H4 (cell line): Measurements from ENCODE around the gene NSUN3. TPM values are rescaled to one million over a fixed set of nuclear protein-coding genes. Genes with fewer than 3 reads are reported as not detected.
"Not testable (repeated sequence)": the region's sequence is repeated elsewhere in the genome, so short reads cannot be mapped to it uniquely, and the experiment has no call there.

Experiments
- DNase-seq: peaks from one replicate; pipeline ENCODE4 v3.0.0-alpha.2; 2015; ENCODE audit warnings: low spot score
- total RNA-seq: library from RNA; depleted of rRNA; stranded (reverse); fragments of >200 nt; shearing (Covaris generic); gene quantifications from 2 replicates; pipeline ENCODE4 v1.2.3, GENCODE V29; 2014; rRNA removed

The NSUN3 gene
- 6.7 and 13.3 TPM in 2 replicates for total RNA-seq

DNA sequence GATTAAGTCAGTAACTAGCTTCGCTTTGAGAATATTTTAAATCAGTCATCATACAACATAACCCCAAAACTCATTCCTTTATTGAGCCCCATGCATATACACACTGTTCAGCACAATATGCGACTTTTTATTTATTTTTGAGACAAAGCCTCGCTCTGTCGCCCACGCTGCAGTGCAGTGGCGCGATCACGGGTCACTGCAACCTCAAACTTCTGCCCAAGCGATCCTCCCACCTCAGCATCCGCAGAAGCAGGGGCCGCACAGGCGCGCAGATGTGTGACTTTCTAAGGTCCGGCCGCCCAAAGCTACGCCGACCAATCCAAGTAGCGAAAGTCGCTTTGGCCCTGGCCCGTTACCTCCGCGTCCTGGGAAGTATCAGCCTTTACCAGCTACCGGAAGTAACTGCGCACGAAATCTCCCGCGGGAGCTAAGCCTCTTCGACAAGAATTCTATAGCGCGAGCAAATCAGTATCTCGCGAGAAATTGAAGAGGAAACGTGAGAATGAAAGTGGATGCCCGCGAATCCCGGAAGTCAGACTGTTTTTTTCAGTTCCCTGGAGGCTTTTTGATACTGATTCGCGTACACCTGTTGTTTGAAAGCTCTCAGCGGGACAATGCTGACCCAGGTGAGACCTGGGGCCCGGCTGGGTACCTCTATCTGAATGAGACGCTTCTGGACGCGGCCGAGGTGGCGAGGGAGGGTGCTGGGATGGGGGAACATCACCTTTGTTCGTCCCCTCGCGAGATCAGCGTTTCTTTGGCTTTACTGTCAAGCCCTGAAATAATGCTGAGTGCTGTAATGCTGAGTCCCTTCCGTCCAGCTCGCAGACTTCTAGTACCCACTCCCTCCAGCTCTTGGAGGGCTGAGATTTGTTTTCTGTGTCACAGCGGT lies at the start of gene NSUN3, which contains the start of gene DHFR2:
TSS of gene NSUN3 (plus strand) at position 549 of the 892 bp plus-strand sequence. CDS start at position 615, 66 bp downstream.
TSS of gene DHFR2 (minus strand) at position 404 of the 892 bp plus-strand sequence. CDS start 1,405 bp downstream, outside the sequence.
- peak; percentile 97 for DNase-seq

DNA sequence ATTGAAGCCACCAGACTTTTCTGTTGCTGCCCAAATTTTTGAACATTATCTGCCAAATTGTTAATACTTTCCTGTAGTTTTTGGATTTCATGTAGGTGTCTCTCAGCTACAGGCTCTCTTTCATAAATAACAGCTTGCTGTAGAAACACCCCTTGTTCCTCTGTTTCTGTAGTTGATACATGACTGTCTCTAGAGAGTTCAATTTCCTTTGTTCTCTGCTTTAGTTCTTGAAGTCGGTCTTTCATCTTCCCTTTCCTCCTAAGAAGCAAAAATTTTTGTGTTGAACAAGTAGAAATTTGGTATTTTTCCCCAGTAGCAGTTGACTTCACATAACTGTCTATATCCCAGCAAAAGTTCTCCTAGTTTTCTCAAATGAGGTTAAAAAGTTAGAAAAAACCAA lies 47.8 kb upstream of the NSUN3 start:
- no peak for DNase-seq

DNA sequence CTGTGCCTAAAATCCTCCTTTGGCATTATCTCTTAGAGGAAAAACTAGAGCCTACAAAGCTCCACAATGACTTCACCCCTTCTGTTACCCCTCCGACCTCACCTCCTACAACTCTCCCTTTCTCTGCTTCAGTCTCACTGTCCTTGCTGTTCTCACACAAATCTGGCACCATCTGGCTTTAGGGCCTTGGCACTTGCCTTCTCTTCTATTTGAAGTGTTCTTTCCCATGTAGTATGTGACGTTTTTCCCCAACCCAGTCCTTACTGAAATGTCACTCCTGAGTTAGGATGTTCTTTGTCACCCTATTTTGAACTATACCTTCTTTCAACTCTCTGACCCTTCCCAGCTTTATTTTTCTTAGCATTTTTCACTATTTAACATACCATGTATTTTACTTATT lies 43.2 kb upstream of the NSUN3 start:
- no peak for DNase-seq

DNA sequence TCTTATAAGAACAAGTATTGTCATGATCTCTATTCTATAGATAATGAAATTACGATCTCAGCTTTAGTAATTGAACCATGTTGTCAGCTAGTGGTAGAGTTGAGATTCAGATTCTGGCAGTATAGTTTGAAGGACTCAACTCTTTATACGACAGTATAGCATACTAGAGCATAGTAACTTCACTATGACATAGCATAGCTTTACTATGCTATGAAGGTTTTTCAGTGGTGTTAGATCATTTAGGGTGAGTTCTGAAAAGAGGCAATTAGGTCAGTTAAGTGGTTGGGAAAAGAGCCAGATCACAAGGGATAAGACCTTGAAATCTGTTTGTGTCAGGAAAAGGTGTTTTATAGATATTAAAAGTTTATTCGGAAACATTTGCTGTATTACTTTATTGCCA lies 42.6 kb upstream of the NSUN3 start:
- no peak for DNase-seq

DNA sequence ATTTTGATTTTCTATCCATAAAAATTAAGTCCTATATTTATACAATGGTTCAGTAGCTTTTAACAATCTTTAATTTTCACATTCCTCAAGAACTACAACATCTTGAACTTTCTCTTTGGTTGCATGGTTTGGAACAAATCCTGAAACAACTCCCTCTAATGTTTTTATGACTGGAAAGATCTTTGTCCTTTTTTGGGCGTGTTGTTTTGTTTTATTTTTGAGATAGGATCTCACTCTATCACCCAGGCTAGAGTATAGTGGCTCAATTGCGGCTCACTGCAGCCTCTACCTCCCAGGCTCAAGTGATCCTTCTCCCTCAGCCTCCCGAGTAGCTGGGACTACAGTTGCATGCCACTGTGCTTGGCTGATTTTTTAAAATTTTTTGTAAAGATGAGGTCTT lies 38.5 kb upstream of the NSUN3 start:
- DNase-seq, result no peak

DNA sequence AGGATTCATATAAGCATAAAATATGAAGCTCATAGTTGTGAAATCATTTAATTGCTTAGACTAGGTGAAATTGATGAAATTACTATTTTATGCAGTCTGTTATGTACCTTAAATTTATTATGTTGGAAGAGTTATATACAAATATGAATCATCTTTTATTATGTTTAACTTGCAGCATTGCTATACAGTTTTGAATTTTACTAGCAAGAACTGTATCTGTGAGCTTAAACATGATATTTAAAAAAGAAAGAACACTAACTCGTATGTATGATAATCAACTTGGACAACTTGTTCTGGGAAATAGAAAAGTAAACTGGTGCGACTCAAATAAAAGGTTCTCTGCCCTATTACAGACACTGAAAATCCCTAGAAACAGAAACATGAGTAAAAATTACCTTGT lies 36.2 kb upstream of the NSUN3 start:
- DNase-seq, result no peak

DNA sequence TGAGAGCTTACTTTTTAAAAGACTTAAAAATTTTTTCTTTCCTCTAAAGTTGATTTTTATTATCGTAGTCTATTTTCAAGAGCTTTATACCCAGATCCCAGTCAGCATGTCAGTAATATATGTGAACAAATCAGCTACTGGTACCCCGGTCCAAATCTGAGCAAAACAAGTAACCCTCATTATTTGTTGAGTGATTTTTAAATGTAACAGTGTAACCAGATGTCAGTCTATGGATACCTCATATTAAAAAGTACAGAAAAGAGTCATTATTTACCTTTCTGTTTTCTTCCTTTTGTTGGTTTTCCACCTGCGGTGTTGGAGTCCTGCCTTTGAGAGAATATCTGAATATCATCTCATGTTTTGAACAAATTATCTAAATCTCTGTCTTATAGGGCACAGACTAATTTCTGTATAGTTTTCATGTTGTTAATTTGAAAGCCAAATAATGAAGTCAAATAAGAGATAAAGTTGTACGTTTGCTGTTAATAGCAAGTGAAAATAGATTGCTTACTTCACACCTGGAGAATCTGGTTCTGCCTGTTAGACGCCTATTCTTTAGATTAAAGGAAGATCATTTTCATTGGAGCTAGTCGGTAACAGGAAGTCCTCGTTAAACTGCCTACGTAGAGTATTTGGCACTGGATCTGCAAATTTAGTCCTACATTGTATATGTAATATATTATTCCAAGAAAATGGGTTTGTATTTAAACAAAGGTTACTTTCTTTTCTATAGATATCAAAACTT lies 34.6 kb upstream of the NSUN3 start, which contains the start of gene STX19:
TSS of gene STX19 (minus strand) at position 505 of the 745 bp plus-strand sequence. CDS start 13,328 bp downstream, outside the sequence.
- DNase-seq, result no peak

DNA sequence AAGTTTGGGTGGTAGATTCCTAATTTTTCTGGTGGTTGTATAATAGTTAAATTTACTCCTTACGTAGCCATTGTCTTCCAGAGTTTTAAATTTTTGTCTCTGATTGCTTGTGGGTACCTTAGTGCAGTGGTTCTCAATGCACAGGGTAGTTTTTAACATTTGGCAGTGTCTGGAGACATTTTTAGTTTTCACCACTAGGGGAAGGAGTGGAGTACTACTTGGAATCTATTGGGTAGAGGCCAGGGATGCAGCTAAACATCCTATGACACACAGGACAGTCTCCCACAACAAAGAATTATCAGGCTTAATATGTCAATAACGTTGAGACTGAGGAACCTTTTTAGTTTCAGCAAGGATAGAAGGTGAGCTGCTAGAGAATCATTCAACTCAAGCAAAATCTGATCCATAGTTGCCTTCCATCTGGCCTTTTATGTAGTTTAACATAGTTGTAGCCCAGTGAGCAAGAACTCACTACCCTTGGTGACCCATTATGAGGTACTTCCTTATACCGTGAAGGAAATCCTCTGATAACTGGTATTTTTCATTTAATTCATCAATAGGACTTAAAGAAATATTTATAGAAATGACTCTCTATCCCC lies 25.9 kb upstream of the NSUN3 start:
- DNase-seq, result peak; percentile 29

DNA sequence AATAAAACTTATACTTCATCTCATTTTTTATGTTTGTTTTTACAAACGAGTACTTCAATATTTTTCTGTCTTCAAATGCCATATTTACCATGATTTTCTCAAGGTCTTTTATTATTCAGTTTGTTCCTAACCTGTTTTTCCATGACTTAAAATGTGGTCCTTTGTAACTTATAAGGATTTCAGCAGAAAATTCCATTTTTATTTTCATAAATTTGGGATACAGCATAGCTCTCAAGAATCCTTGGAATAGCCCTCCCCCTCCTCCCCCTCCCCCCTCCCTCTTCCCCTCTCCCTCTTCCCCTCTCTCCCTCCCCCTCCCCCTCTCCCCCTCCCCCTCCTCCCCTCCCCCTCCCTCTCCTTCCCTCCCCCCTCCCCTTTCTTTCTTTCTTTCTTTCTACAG lies 19.6 kb upstream of the NSUN3 start:
- no peak for DNase-seq

DNA sequence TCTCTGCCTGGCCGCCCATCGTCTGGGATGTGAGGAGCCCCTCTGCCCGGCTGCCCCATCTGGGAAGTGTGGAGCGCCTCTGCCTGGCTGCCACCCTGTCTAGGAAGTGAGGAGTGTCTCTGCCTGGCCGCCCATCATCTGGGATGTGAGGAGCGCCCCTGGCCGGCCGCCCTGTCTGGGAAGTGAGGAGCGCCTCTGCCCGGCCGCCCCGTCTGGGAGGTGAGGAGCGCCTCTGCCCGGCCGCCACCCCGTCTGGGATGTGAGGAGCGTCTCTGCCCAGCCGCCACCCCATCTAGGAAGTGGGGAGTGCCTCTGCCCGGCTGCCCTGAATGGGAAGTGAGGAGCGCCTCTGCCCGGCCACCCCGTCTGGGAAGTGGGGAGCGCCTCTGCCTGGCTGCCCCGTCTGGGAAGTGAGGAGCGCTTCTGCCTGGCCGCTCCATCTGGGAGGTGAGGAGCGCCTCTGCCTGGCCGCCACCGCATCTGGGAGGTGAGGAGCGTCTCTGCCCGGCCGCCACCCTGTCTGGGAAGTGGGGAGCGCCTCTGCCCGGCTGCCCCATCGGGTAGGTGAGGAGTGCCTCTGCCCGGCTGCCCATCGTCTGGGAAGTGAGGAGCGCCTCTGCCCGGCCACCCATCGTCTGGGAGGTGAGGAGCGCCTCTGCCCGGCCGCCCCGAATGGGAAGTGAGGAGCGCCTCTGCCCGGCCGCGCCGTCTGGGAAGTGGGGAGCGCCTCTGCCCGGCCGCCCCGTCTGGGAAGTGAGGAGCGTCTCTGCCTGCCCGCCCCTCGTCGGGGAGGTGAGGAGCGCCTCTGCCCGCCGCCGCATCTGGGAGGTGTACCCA lies 18.5 kb upstream of the NSUN3 start:
- not testable (repeated sequence) for DNase-seq

DNA sequence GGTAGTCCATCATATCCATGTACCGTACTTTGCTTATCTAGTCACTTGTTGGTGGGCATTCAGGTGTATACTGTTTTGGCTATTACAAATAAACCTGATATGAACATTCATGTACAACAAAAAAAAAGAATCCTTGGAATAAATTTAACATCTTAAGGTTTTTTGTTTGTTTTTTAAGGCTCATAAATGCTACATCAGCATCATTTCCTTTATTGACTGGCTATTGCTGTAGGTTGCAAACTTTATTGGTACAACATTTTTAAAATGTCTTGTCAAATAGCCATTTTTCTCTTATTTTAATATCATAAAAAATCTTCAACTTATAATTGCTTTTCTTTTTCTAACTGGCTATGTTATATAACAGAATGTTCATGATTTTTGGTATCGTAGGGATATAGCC lies 16.3 kb upstream of the NSUN3 start:
- DNase-seq, result no peak

DNA sequence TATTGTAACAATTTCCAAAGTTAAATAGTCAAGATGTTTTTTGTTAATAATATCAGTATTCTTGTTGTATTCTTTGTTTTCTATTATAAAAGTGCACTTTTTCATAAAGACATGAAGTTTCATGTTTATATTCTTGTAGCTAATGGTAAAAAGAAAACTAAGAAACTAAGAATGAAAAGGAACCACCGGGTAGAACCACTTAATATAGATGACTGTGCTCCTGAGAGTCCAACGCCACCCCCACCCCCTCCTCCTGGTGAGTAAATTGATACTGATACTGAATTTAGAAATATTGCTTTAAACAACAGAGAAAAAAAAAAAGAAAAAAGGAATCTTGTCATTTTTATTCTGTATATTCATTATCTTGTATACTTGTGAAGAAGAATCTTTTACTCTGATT lies 13.6 kb upstream of the NSUN3 start:
- no peak for DNase-seq

DNA sequence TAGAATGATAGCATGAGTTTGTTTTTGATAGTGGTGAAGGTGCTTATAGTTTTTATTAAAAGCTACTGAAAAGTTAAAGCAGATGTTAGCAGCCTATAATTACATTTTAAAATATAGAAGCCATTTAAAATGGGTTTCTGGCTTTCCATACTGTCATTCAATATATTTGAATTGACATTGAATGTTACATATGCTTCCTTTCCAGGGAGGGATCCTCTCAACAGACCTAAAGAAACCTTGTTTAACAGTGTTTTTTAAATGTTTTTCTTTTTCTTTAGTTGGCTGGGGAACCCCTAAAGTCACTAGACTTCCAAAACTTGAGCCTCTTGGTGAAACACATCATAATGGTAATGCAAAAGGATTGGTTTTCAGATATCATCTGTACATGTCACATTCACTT lies 12.3 kb upstream of the NSUN3 start:
- no peak for DNase-seq

DNA sequence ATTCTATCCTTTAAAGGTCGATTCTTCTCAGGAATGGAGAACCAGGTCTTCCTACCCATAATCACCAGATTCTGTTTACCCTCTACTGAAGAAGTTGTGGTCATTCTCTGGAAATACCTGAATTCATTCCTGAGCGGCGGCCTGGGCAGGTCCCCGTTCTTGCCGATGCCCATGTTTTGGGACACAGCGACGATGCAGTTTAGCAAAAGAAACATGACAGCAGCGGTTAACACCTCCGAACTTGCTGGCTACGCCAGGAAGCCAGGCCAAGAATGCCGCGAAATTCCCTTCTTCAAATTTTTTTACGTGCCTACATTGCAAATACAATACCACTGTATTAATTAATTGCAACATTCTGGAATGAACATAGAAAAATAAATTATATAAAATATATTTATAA lies 1.6 kb upstream of the NSUN3 start:
- DNase-seq, result no peak

DNA sequence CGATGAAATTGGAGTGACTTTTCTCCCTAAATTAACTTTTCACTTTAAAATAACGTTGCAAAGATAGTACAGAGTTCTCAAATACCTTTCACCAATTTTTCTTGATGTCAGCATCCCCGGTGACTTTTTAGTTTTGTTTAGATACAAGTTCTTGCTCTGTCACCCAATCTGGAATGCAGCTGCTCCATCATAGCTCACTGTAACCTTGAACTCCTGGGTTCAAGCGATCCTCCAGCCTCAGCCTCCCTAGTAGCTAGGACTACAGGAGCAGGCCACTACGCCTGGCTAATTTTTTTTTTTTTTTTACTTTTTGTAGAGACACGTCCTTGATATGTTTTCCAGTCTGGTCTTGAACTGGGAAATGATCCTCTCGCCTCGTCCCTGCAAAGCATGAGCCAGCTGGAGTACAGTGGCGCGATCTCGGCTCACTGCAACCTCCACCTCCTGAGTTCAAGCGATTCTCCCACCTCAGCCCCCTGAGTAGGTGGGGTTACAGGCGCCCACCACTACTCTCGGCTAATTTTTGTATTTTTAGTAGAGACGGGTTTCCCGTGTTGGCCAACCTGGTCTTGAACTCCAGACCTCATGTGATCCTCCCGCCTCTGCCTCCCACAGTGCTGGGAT lies 747 bp downstream of the NSUN3 start:
- no peak for DNase-seq

DNA sequence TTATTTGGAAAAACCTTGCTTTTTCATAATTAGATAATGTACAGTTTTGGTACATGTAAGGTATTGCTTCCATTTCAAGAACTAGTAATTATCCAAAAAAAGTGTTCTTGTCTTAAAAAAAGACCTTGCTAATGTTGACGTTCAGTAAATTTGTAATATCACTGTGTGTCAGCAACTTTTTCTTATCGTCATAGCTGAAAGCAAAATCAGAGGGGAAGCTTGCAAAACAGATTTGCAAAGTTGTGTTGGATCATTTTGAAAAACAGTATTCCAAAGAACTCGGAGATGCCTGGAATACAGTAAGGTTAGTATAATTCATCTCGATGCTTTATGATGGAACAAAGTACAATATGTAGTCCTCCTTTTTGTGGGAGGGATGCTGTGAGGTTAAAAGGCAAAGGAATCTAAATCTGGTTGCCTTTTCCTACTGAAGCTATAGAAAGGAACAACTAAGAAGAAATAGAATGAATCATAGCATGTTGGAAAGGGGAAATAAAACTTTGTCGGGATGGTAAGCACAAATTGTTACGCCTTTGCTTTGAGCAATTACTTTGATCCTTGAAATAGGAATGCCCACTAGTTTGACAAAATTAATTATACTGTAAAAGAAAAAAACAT lies 1.5 kb downstream of the NSUN3 start:
- DNase-seq, result no peak

DNA sequence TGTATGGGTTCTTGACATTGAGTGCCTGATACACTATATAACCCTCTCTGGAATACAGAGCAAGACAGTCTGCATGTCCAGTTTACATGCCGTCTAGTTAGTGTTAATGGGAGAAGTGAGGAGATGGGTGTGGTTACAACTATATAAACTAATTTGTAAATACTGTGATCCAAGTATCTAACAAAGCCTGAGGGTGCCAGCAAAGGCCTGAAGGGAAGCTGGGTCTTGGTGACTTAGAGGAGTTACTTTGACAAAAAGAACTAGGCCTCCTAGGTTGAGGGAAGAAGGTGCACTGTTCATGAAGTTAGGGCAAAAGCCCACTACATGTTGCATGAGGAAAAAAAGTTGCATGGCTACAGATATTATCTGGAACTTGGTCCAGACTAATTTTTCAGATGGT lies 2.3 kb downstream of the NSUN3 start:
- DNase-seq, result no peak

DNA sequence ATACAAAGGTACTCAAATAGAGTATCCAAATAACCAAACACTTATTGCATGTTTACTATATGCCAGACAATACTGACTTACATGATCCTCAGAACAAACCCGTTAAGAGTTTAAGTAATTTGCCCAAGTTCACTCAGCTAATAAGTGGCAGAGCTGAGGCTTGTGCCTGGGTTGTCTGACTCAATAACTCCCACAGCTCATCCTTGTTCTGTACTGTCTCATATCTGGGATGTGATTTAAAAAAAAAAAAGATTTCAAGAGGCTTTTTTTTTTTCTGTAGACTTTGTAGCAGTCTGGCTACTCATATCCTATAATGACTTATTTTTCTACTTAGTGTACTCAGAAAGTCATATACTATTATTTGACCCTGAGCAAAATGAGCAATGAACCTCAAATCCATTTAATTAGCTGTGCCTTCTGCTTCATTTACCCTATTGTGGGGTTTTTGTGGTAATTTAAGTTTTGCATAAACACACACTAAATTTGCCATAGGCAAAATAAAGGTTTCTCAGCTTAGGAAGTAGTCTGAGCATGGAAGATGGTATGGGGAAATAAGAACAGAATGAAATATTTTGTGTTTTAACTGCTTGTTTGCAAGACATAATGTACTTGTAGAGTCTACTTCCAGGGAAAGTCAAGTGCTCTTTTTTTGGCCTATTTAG lies 3.1 kb downstream of the NSUN3 start:
- no peak for DNase-seq

DNA sequence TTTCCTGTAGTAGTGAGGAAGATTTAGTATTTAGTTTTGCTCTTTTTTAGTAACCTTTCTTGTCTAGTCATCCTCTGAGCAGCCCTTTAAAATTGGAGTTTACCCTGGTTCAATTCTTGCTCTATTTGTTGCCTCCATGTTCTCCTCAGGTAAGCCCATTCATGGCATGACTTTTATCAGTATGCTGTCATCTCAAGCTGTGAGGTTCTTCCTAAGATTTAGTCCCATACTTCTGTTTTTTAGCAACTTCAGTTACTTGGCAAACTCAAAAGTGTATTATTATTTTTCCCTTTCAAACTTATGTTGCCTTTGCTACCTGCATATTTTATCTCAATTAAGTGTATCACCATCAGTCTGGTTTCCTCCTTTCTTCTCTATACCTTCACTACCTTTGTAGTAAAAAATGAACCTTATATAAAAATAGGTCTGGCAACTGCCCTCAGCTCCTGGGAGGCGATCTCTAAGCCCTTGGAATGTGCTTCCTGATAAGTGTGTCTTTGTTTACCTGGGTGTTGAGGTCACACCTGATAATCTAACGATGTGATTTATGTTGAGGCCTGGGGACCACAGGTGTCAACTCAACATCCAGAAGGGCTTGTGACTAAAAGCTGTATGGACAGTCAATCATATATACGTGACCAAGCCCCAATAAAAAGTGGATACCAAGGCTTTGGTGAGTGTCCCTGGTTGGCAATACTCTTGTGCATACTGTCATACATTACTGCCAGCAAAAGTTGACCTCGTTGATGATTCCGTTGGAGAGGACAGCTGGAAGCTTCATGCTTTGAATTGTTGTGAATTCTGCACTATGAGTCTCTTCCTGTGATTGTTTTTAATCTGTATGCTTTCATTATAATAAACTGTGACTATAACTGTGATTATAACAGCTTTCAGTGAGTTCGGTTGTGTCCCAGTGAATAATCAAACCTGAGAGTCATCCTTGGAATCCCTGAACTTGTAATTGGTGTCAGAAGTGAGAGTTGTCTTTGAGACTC lies 3.9 kb downstream of the NSUN3 start:
- no peak for DNase-seq
